Fibroblast of the aortic adventitia (primary cell): ENCODE measurements around the gene C19orf85. TPM values are rescaled to one million over a fixed set of nuclear protein-coding genes. Genes with fewer than 3 reads are reported as not detected.

Experiments used
- DNase-seq: peaks from one replicate; pipeline ENCODE4 v3.0.0-alpha.2; 2010; ENCODE audit warnings: low read depth
- H3K4me3 ChIP-seq: 2 replicates; pipeline ENCODE4 v1.5.1; 2011; ENCODE audit warnings: low read depth, mild to moderate bottlenecking, control low read depth, low read length, moderate library complexity
- CTCF ChIP-seq: IDR thresholded peaks from 2 replicates; pipeline ENCODE4 v1.5.1; 2011; ENCODE audit warnings: mild to moderate bottlenecking, low read length, control low read depth, inconsistent platforms; ENCODE audit not compliant: insufficient read depth
- total RNA-seq: library from RNA; depleted of rRNA; stranded (reverse); fragments of >200 nt; gene quantifications from 2 replicates; pipeline ENCODE4 v1.2.3, GENCODE V29; 2012; ENCODE audit warnings: low replicate concordance

The C19orf85 gene
- total RNA-seq, 1 donor = not detected

DNA sequence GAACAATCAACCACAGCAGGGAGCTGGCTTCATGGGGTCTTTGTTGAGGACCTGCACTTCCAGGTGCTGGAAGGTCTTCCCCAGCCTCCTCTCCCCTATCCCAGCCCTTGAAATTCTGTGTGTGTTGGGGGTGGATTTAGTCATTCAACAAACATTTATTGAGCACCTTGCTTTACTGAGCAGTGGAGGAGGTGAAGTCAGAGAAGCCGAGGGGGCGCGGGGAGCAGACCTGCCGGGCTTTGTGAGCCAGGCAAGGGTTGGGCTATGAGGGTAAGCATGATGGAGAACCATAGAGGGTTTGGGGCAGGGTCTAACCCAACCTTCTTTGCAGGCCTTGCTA, 3.5 kb upstream of the C19orf85 start:
- no peak for DNase-seq
- no peak for TF ChIP-seq CTCF
- H3K4me3 ChIP-seq = no peak overlapping the region

- DNase-seq = peak; percentile 86
- no peak overlapping the region for H3K4me3 ChIP-seq
- peak; percentile 80 for TF ChIP-seq CTCF
Observed at GRCh38 chr19:55467236-55468053, 2.9 kb upstream of the C19orf85 start.

- TF ChIP-seq CTCF = no peak
- H3K4me3 ChIP-seq = no peak overlapping the region
- DNase-seq = no peak
Observed at GRCh38 chr19:55466241-55466614, 1.7 kb upstream of the C19orf85 start.

GRCh38 chr19:55465460-55466240, 1.1 kb upstream of the C19orf85 start:
- no peak for TF ChIP-seq CTCF
- no peak for DNase-seq
- H3K4me3 ChIP-seq = no peak overlapping the region

- no peak for TF ChIP-seq CTCF
- no peak overlapping the region for H3K4me3 ChIP-seq
- no peak for DNase-seq
Observed at GRCh38 chr19:55464039-55464661, 401 bp downstream of the C19orf85 start.

- H3K4me3 ChIP-seq = no peak overlapping the region
- TF ChIP-seq CTCF = no peak
- DNase-seq = no peak
Observed at GRCh38 chr19:55463583-55464031, 944 bp downstream of the C19orf85 start.
